Urothelium cell line (cell line): ENCODE data around the gene RHBDD1.
"Not testable (repeated sequence)": the region's sequence is repeated elsewhere in the genome, so short reads cannot be mapped to it uniquely, and the experiment has no call there.

ENCODE experiments used
- DNase-seq: peaks from one replicate; pipeline ENCODE4 v3.0.0; 2011; ENCODE audit warnings: low spot score, mixed read lengths
- FAIRE-seq: peaks from 2 replicates; lab custom pipeline; 2011; peaks lifted over from hg19 to GRCh38; lab: Jason Lieb, UNC

Gene RHBDD1

DNA sequence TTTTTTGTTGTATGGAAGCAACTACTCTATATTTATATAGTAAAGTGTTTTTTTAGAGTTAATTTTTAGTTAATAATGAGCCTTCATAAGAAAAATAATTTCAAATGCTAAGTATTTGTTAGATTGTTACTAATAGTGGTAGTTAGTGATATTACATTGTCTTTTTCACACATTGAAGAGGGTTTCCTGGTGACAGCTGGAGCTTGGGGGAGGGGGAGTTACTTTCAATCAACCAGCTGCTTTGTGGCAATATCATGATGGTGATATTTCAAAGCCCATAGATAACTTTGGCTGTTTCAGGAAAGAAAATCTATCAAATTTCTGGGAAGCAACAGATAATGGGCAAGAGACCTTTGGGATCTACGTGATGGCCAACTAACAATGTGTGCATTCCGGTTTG is 4.1 kb downstream of the RHBDD1 start:
- FAIRE-seq (no peak), DNase-seq (no peak)

DNA sequence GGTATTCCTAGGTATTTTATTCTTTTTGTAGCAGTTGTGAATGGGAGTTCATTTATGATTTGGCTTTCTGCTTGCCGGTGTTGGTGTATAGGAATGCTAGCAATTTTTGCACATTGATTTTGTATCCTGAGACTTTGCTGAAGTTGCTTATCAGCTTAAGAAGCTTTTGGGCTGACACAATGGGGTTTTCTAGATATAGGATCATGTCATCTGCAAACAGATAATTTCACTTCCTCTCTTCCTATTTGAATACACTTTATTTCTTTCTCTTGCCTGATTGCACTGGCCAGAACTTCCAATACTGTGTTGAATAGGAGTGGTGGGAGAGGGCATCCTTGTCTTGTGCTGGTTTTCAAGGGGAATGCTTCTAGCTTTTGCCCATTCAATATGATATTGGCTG is 7.1 kb downstream of the RHBDD1 start:
- not testable (repeated sequence) for FAIRE-seq, DNase-seq

DNA sequence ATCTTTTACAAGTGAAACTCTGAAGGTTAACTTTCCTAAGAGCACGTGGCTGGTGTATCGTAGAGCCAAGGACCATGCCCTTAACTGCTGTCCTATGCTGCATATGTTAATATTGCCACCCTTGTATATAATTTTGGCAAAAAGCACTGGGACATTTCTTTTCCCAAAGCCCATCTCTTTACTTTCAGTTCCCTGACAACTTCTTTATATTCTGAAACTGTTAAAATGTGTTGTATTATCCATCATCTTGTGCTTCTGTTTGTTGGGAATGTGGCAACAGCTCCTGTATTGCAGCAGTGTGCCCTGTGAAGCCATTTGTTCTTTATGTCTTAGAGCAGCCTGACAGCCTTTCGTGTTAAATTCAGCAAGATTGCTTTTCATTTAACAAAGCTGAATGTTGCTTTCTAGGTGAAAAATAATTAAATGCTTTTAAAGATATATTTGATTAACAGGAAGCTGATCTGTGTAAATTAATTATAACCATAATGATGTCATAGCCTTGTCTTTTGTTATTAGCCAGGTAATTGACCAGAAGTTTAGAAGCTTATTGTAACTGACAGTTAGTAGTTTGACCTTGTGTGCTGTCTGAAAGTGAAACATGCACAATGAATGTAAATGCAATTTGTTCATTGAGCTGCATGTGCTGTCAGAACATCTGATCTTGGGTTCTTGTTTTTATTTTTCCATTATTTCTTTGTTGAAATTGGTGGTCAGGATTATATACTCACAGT is 9.7 kb downstream of the RHBDD1 start:
- no peak for FAIRE-seq
- DNase-seq: no peak

DNA sequence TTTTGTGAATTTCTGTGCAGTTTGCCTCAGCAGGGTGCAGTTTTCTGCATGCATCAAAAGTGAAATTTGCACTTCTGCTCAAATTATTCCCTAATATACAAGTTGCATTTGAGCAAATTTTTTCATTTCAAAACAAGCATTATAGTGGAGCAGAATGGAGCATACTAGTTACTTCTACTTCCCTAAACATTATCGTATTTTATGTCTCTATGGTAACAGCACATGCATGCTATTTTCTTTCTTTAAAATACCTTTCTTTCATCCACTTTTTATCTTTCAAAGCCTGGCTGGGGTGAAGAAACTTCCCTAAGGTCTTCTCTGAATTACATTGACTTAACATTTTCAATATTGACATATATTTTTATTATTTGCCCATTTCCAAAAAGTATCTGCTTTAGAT is 11.2 kb downstream of the RHBDD1 start:
- FAIRE-seq: no peak
- no peak for DNase-seq

DNA sequence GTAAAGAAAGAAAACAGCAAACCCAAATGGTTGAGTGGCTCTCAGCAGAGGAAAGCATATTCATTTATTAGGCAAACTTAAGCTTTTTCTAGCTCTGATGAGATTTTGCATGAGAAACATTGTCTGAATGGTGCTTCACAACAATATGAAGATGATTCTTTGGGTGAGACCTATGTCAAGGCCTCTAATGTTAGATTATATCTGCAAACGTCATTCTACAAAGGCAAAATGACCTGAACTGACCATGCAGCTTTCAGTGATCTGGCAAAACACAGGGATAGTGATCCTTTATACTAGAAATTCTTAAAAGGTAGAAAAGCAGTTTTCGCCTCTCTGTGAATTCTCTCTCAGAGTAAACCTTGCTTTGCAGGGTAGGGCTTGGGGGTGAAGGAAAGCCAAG is 11.7 kb downstream of the RHBDD1 start:
- FAIRE-seq: no peak

DNA sequence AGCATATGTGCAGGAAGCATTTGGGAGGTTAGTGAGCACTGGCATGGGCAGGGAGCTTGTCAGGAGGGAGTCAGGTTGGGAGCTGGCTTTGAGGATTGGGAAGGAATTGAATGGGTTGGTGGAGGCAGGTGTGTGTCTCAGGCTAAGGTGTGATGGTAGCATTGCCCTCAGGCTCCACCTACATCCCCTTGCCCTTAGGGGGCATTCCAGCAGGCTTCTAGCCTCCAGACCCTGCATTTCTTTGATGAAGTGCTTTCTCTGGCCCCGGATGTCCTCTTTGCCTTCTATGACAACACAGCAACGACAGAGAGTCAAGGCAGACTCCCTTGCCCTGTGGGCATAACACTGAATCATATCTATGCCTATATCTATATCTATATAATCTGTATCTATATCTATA is 13.5 kb downstream of the RHBDD1 start:
- DNase-seq (no peak), FAIRE-seq (no peak)

More for the DNA sequence above, 11.7 kb downstream of the RHBDD1 start:
- no peak for DNase-seq

DNA sequence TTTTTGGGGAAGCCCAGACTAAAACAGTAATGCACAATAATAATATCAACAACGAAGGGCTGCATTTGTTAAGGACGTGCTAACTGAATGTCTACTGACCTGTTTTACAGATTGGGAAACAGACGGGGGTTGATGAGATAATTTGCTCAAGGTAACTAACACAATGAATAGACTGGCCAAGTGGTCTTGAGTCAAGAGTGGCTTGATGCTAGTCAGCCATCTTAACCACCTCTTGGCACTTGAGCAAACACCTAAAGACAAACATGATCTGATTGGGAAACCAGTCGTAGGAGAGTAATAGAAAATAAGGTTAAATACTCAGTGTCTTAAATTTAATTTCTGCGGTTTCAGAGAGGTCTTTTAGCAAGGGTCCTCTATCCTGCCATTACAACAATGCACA is 14.2 kb downstream of the RHBDD1 start:
- DNase-seq (no peak), FAIRE-seq (no peak)

DNA sequence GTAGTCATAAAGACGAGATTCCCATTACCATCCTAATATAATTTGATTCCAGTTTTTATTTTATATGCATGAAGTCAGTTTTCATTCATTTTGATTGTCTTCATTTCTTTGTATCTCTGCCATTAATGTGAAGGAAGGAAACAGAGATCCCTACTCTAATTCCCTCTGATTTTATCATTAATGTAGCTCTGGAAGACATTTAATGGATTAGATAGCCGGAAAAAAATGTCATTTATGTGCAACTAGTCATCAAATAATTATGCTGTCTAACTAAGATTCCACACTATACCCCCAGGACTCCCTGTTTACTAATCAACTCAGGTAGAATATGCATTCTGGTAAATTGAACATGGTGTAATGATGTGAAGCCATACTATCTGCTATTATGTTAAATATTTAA is 19.9 kb downstream of the RHBDD1 start:
- FAIRE-seq (no peak), DNase-seq (no peak)

DNA sequence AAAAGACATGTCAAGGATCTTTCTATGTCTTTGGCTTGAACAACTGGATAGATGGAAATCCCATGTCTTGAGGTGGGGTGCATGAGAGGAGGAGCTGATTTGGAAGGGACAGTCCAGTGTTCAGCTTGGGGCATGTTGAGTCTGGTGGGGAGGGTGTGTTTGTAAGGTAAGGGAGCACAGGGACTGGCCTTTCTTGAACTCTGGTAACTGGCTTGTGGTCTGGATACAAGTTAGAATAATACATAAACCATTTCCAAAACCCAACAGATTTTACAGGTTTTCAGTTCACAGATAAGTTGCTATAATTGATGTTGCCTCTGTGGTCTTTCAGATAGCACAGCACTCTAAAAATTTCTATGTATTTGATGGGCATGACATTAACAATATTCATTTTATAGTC is 24.2 kb downstream of the RHBDD1 start:
- DNase-seq: no peak
- FAIRE-seq: no peak

DNA sequence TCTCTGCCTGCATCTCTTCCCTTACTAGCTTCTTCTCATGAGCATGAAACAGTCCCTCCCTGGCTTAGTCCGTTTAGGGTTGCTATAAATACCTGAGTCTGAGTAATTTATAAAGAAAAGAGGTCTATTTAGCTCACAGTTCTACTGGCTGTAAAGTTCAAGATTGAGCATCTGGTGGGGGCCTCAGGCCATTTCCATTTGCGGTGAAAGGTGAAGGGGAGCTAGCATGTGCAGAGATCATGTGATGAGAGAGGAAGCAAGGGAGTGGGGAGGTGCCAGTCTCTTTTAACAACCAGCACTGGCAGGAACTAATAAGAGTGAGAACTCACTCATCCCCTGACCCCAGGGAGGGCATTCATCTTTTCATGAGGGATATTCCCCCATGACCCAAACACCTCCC is 26.8 kb downstream of the RHBDD1 start:
- DNase-seq (no peak), FAIRE-seq (no peak)

DNA sequence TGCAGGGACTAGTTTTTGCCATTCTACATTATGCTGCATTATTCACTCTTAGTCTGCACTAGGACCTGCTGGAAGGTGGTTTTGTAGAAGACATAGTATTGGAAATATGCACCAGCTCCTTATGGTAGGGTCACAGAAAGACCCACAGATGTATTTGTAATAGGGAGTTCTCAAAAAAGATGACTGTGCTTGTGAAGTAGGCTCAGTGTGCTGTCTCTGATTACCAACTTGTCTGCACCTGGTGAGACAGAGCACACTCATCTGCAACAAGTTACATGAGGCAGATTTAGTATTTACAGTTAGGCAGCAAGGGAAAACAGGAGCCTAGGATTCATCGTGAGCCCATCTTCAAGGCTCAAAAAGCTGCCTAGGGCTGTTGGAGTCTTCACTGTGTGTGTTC is 29.4 kb downstream of the RHBDD1 start:
- FAIRE-seq: no peak
- DNase-seq: no peak

DNA sequence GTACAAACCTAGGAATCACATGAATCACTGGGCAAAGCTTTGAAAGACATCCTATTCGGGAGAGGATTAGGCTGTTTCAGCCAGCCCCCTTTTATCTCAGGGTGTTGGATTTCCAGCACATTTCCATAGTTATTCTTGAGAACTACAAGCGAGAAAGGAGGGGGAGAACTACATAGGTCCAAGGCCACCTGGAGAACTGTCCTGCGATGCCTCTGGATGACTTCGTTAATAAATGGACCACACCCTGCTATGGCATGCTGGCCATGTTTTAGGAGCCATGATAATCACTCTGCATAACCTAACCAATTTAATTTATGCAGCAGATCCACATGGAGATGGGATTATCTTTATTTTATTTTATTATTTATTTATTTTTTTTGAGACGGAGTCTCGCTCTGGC is 29.9 kb downstream of the RHBDD1 start:
- DNase-seq: no peak
- FAIRE-seq: no peak

DNA sequence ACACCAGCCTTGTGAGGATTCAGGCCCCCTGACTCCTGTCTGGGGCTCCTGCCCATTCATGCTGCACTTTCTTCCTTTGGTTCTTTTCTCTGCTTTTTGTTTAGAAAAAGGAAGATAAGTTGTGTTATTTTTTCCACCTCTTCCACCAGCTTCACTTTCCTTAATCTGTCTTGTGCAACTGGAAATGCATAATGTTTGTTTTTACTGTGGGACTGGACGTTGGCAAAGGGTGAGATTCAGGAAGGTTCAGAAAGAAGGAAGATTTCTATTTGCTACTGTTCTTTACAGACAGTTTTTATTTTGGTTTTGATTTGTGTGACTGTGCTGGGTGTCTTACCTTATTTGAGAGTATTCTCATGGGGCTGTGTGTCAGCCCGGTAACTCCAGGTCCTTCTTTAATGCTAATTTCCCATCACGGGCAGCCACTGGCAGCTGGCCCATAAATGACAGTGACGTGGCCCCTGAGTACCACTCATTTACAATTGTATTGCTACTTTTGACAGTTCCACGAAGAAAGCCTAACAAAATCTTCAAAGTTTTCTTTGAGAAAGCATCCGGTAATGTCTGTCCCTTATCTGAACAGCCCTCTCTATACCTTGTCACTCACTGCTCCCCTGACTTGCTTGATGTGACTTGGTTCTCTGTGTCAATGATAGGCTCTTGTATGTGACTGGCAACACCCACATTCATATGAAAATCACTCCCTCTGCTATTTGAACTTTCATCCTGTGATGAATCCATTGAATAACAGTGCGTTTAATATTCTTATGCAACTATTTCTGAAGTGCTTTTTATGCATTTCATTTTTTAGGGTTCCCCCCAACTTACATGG is 32.7 kb downstream of the RHBDD1 start:
- DNase-seq: no peak
- no peak for FAIRE-seq

DNA sequence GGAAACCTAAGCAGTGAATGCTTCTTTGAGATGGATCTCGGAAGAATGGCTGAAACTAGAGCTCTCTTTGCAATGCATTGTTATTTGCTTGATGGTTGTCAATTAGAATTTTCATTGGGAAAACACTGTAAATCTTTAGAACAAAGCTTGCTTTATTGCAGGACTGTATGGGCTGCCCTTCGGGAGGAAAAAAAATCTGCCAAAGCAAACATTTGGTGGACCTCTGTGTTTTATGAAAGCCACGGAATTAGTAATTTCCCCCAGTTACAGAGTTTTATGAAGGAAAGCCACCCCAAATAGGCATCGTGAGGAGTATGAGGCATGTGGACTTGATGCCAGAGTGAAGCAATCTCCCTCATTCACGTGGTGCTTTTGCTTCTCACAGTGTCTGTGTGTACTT is 33.5 kb downstream of the RHBDD1 start:
- FAIRE-seq: no peak

DNA sequence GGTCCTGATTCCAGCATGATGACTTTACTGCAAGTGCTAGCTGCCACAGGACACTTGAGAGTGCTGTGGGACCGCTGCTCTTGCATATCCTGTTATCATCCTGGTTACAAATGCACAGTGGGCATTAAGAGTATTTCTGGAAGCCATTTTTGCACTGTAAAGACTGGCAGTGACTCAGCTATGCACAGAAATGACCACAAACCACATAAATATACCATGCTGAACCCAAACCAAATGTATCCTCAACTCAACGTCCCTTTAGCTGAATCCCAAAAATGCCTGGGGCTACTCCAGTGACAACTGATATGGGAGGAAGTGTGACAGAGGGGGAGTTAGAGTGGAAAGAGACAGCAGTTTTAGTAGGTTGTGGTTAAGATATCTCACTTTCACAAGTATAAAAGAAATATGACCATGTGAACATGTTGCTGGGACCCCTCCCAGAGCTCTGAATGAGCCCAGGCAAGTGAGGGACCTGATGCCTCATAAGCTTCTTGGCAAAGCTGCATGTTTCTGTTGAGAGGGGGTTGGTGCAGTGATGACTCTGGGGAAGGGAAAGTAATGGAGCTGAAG is 37.3 kb downstream of the RHBDD1 start:
- DNase-seq: no peak

More for the DNA sequence above, 33.5 kb downstream of the RHBDD1 start:
- DNase-seq: no peak

DNA sequence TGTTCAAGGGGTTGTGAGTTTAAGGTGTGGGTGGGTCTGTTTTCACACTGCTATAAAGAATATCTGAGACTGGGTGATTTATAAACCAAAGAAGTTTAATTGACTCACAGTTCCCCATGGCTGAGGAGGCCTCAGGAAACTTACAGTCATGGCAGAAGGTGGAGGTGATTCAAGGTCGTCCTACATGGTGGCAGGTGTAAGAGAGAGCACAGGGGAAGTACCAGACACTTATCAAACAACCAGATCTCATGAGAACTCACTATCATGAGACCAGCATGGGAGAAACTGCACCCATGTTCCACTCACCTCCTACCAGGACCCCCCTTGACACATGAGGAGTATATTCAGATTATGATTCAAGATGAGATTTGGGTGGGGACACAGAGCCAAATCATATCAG is 38.0 kb downstream of the RHBDD1 start:
- FAIRE-seq: no peak
- DNase-seq: no peak

More for the DNA sequence above, 37.3 kb downstream of the RHBDD1 start:
- no peak for FAIRE-seq

DNA sequence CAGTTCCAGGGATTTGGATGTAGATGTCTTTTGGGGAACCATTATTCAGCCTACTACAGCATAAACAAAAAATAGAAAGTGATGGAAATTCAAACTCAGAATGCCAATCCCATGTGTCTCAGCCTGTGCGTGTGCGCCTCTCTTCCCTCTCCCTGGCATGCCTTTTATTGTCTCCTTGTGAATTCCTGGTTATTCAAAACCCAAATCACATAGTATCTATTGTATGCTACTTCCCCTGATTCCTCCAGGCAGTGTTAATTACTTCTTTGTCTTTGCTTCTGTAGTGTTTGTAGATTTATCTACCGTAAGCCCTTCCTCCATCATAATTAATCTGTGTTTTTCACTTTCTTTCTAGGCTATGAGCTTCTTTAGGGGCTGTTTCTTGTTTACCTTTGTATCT is 38.9 kb downstream of the RHBDD1 start:
- FAIRE-seq: no peak
- no peak for DNase-seq

DNA sequence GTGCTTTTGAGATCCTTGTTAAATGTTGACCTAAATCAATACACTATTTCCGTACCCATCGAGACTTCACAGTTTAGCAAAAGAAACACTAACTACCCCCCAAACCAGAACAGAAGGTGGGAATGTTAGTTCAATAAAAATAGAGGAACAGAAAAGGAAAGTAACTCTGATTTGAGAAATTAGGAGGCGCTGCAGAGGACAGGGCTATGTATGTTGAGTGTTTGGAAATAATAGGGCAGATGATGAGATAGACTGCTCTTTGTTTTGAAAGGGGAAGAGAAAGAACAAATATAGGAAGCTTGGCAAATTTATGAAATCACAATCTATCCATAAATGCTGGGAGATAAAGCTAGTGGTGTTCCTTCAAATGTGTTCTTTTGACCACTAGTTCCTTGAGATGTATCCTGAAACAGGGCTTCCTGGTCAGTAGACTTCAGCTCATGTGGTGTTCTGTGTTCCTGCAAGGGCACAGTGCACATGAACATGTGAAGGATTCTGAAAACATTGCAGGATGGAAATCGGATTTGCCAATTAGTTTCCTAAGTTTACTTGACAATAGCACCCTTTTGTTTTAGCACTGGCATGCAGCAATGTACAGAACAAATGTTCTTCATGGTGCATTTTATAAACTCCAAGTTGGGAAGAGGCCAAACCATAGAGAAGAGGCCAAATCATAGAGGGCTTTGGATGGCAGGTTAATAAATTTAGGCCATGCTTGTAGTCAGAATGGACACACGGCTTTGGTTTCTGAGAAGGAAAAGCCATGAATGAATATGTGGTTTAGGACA is 39.8 kb downstream of the RHBDD1 start:
- no peak for FAIRE-seq
- no peak for DNase-seq

DNA sequence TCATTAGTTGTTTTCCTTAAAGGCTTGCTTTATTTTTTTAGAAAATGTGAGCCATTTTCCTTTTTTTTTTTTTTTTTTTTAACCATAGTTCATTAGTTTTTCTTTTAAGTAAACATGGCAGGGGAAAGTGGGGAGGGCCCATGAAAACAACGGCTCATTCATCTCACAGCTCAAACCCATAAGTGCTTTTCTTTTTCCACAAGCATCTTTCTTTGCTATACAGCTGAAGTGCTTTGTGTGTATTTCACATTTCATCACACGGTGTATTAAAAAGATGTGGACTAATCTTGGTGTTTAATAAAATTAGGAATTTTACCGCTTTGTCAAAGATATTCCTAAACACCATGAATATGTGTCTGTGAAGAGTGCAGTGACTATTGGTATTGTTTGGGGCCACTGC is 41.6 kb downstream of the RHBDD1 start:
- FAIRE-seq: no peak

DNA sequence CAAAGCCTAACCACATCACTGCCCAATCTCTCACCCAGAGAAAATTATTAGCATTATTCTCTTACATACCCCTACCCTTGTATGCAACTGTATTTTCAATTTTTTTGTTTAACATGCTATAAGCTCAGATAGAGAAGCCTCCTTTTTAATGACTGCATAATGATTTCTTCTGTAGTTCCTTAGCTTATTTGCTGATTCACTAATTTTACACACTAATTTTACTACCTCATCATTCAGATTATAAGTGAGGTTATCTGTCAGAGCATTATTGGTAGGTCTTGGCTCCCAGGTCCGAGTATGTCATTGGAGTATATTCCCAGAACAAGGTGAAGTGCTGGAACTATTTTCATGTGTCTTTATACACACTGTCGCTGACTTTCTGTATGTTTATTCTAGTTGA is 45.4 kb downstream of the RHBDD1 start:
- no peak for DNase-seq
- no peak for FAIRE-seq

More for the DNA sequence above, 41.6 kb downstream of the RHBDD1 start:
- DNase-seq: no peak

DNA sequence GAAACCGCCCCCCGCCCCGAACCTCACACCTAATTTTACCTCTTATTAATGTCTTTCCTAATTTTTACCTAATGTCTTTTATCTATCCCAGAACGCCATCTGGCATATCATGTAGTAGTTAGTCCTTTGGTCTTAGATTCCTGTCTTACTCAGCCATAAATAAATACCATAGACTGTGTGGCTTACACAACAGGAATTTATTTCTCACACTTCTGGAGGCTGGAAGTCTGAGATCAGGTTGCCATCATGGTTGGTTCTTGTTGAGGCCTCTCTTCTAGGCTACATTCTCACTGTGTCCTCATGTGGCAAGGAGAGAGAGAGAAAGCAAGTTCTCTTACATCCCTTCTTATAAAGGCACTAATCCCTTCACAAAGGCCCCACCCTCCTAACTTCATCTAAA is 46.8 kb downstream of the RHBDD1 start:
- DNase-seq (no peak), FAIRE-seq (no peak)
